H9 (cell line): ENCODE measurements around the gene SLC7A1. TPM values are rescaled to one million over a fixed set of nuclear protein-coding genes. Genes with fewer than 3 reads are reported as not detected.

Source experiments
- DNase-seq: peaks from one replicate; pipeline ENCODE4 v3.0.0-alpha.2; 2017
- H2AFZ ChIP-seq: one replicate; pipeline ENCODE4 v1.6.1; 2013; ENCODE audit warnings: mild to moderate bottlenecking, low read length, control low read depth, moderate library complexity
- H2AK5ac ChIP-seq: 2 replicates; pipeline ENCODE4 v1.6.1; 2013; ENCODE audit warnings: low read length, control low read depth, mixed read lengths; ENCODE audit not compliant: insufficient read length
- H2BK120ac ChIP-seq: one replicate; pipeline ENCODE4 v1.6.1; 2013; ENCODE audit warnings: low read depth, mild to moderate bottlenecking, low read length, control low read depth, inconsistent platforms; ENCODE audit not compliant: poor library complexity, severe bottlenecking
- H2BK12ac ChIP-seq: 2 replicates; pipeline ENCODE4 v1.6.1; 2013; ENCODE audit warnings: low read length, control low read depth, mixed read lengths, low read depth; ENCODE audit not compliant: insufficient read length
- H2BK15ac ChIP-seq: 2 replicates; pipeline ENCODE4 v1.6.1; 2013; ENCODE audit warnings: low read depth, low read length, control low read depth
- H2BK20ac ChIP-seq: one replicate; pipeline ENCODE4 v1.6.1; 2013; ENCODE audit warnings: low read depth, mild to moderate bottlenecking, low read length, control low read depth, inconsistent platforms; ENCODE audit not compliant: poor library complexity, severe bottlenecking
- H2BK5ac ChIP-seq: 2 replicates; pipeline ENCODE4 v1.6.1; 2013; ENCODE audit warnings: low read length, control low read depth, mixed read lengths; ENCODE audit not compliant: insufficient read length
- H3K14ac ChIP-seq: 2 replicates; pipeline ENCODE4 v1.6.1; 2013; ENCODE audit warnings: low read length, control low read depth; ENCODE audit not compliant: insufficient read depth
- H3K18ac ChIP-seq: 2 replicates; pipeline ENCODE4 v1.6.1; 2013; ENCODE audit warnings: low read depth, mild to moderate bottlenecking, mixed read lengths, low read length, control low read depth; ENCODE audit not compliant: insufficient read length
- H3K23ac ChIP-seq: 2 replicates; pipeline ENCODE4 v1.6.1; 2013; ENCODE audit warnings: low read length, control low read depth, mixed read lengths, low read depth; ENCODE audit not compliant: insufficient read length
- H3K23me2 ChIP-seq: 2 replicates; pipeline ENCODE4 v1.6.1; 2013; ENCODE audit warnings: low read depth, mild to moderate bottlenecking, mixed read lengths, low read length, control low read depth; ENCODE audit not compliant: insufficient read length, poor library complexity, severe bottlenecking
- H3K27ac ChIP-seq: 2 replicates; pipeline ENCODE4 v1.5.1; 2013; ENCODE audit warnings: low read length, control low read depth, mixed read lengths, low read depth; ENCODE audit not compliant: insufficient read length
- H3K27me3 ChIP-seq: 2 replicates; pipeline ENCODE4 v1.6.1; 2013; ENCODE audit warnings: low read length, control low read depth, inconsistent platforms; ENCODE audit not compliant: insufficient read depth
- H3K4ac ChIP-seq: 2 replicates; pipeline ENCODE4 v1.6.1; 2013; ENCODE audit warnings: low read depth, mild to moderate bottlenecking, control low read depth, inconsistent platforms, low read length, moderate library complexity
- H3K4me1 ChIP-seq: 2 replicates; pipeline ENCODE4 v1.6.1; 2013; ENCODE audit warnings: low read length, control low read depth, inconsistent platforms; ENCODE audit not compliant: insufficient read depth
- H3K4me2 ChIP-seq: 2 replicates; pipeline ENCODE4 v1.6.1; 2013; ENCODE audit warnings: low read length, control low read depth, mixed read lengths; ENCODE audit not compliant: insufficient read length, insufficient read depth
- H3K56ac ChIP-seq: 2 replicates; pipeline ENCODE4 v1.6.1; 2013; ENCODE audit warnings: low read depth, mild to moderate bottlenecking, mixed read lengths, low read length, control low read depth; ENCODE audit not compliant: insufficient read length
- H3K79me1 ChIP-seq: 2 replicates; pipeline ENCODE4 v1.6.1; 2013; ENCODE audit warnings: low read depth, mild to moderate bottlenecking, moderate library complexity, low read length, control low read depth, inconsistent platforms; ENCODE audit not compliant: insufficient read depth, poor library complexity, severe bottlenecking
- H3K79me2 ChIP-seq: 2 replicates; pipeline ENCODE4 v1.6.1; 2013; ENCODE audit warnings: low read length, control low read depth, inconsistent platforms; ENCODE audit not compliant: insufficient read depth
- H3K9ac ChIP-seq: 2 replicates; pipeline ENCODE4 v1.6.1; 2013; ENCODE audit warnings: low read length, control low read depth, mixed read lengths; ENCODE audit not compliant: insufficient read length; ENCODE audit errors: extremely low read depth
- H3K9me3 ChIP-seq: one replicate; pipeline ENCODE4 v1.6.1; 2013; ENCODE audit warnings: low read depth, low read length, inconsistent platforms; ENCODE audit not compliant: control insufficient read depth
- H3T11ph ChIP-seq: one replicate; pipeline ENCODE4 v1.6.1; 2013; ENCODE audit warnings: mild to moderate bottlenecking, low read length, control low read depth, inconsistent platforms
- H4K20me1 ChIP-seq: one replicate; pipeline ENCODE4 v1.6.1; 2013; ENCODE audit not compliant: control insufficient read depth, insufficient read length, insufficient read depth
- H4K5ac ChIP-seq: 2 replicates; pipeline ENCODE4 v1.6.1; 2013; ENCODE audit warnings: low read depth, mild to moderate bottlenecking, mixed read lengths, low read length, control low read depth; ENCODE audit not compliant: insufficient read length
- H4K8ac ChIP-seq: replicated peaks from 2 replicates; pipeline ENCODE4 v1.6.1; 2013; ENCODE audit warnings: low read length, control low read depth, mixed read lengths, low read depth; ENCODE audit not compliant: insufficient read length
- H4K91ac ChIP-seq: 2 replicates; pipeline ENCODE4 v1.6.1; 2013; ENCODE audit warnings: low read depth, mild to moderate bottlenecking, moderate library complexity, mixed read lengths, low read length, control low read depth; ENCODE audit not compliant: insufficient read length
- H3K27ac Mint-ChIP-seq, 3 experiments: 2 replicates in 2 of 3; 3 replicates in 1 of 3; pipeline ENCODE4 v1.8.0; 2020 to 2021; ENCODE audit warnings: mixed read lengths in 3 of 3, mild to moderate bottlenecking in 1 of 3, moderate library complexity in 1 of 3
- H3K27me3 Mint-ChIP-seq: 2 replicates; pipeline ENCODE4 v1.8.0; 2021; ENCODE audit warnings: low read depth, mild to moderate bottlenecking, moderate library complexity, mixed read lengths
- H3K36me3 Mint-ChIP-seq, 3 experiments: 2 replicates in 2 of 3; 3 replicates in 1 of 3; pipeline ENCODE4 v1.8.0; 2020 to 2021; ENCODE audit warnings: low read depth in 3 of 3, mixed read lengths in 3 of 3; ENCODE audit not compliant: insufficient read depth in 1 of 3
- H3K4me1 Mint-ChIP-seq, 2 experiments: 2 replicates each; pipeline ENCODE4 v1.8.0; 2020; ENCODE audit warnings: mixed read lengths in 2 of 2
- H3K4me3 Mint-ChIP-seq, 2 experiments: 2 replicates in 1 of 2; 3 replicates in 1 of 2; pipeline ENCODE4 v1.8.0; 2020 to 2021; ENCODE audit warnings: mild to moderate bottlenecking in 2 of 2, mixed read lengths in 2 of 2, moderate library complexity in 1 of 2
- H3K9me3 Mint-ChIP-seq, 2 experiments: 2 replicates in 1 of 2; 3 replicates in 1 of 2; pipeline ENCODE4 v1.8.0; 2020; ENCODE audit warnings: mild to moderate bottlenecking in 2 of 2, mixed read lengths in 2 of 2, moderate library complexity in 1 of 2
- CTCF ChIP-seq: fragments of 200-600 bp; sonication (generic); conservative IDR thresholded peaks from 3 replicates; pipeline ENCODE4 v1.8.0; 2021; ENCODE audit warnings: antibody characterized with exemption, mild to moderate bottlenecking
- WGBS: extraction: QIAGEN DNeasy Blood & Tissue Kit; methylation state at CpG from one replicate; pipeline ENCODE4 v1.1.7; 2013; ENCODE audit warnings: missing lambda C conversion rate, low lambda C conversion rate, mixed read lengths; ENCODE audit not compliant: insufficient read length; ENCODE audit errors: extremely low coverage; 5-methylcytosine and 5-hydroxymethylcytosine counted together
- total RNA-seq: library from RNA; stranded (reverse); gene quantifications from 2 replicates; pipeline ENCODE4 v1.2.1, GENCODE V29; 2021

SLC7A1 gene
- total RNA-seq, 1 experiment from 2014 or later = 109 TPM

- H2BK20ac ChIP-seq = no peak overlapping the region
- H3K4me3 Mint-ChIP-seq = no peak overlapping the region
- H3K36me3 Mint-ChIP-seq = no peaks in the 10 kb centered on the region; a peak in 1 of 7 replicates
- no peak overlapping the region for H2BK120ac ChIP-seq
- no peak overlapping the region for H3K18ac ChIP-seq
- H2BK15ac ChIP-seq = no peak overlapping the region
- H2BK5ac ChIP-seq = no peak overlapping the region
- no peaks in the 10 kb centered on the region for H4K20me1 ChIP-seq
- H3K23ac ChIP-seq = no peak overlapping the region
- H3K9me3 Mint-ChIP-seq = no peaks in the 10 kb centered on the region
- no peak overlapping the region for H4K91ac ChIP-seq
- H3K27me3 ChIP-seq = no peaks in the 10 kb centered on the region
- no peaks in the 10 kb centered on the region for H3K79me1 ChIP-seq
- H2BK12ac ChIP-seq = no peak overlapping the region
- H3K23me2 ChIP-seq = no peaks in the 10 kb centered on the region
- no peak overlapping the region for H3K27ac ChIP-seq
- H3K4me1 Mint-ChIP-seq = peaks cover 4 to 6% of the 10 kb centered on the region in 2 experiments
- no peak overlapping the region for H3K4me2 ChIP-seq
- no peak overlapping the region for H3K14ac ChIP-seq
- no peak overlapping the region for H3K9ac ChIP-seq
- H3K4me1 ChIP-seq = no peaks in the 10 kb centered on the region
- no peaks in the 10 kb centered on the region for H3K9me3 ChIP-seq
- H2AK5ac ChIP-seq = no peak overlapping the region
- WGBS = no CpG with 5 or more reads among the region's 3 CpGs
- DNase-seq = no peak
- H3K56ac ChIP-seq = no peak overlapping the region
- no peak overlapping the region for H3T11ph ChIP-seq
- no peak overlapping the region for H3K4ac ChIP-seq
- H4K8ac ChIP-seq = no peak overlapping the region
- no peaks in the 10 kb centered on the region for H3K79me2 ChIP-seq
- H3K27ac Mint-ChIP-seq = no peak overlapping the region
- H3K27me3 Mint-ChIP-seq = peaks cover 1% of the 10 kb centered on the region; the same call in 1 of the 2 replicates
- no peak for TF ChIP-seq CTCF
- H4K5ac ChIP-seq = no peak overlapping the region
- no peak overlapping the region for H2AFZ ChIP-seq
Measured at GRCh38 chr13:29474991-29475390, 120.5 kb downstream of the SLC7A1 start.
